Stimulated activated CD4-positive, alpha-beta T cell treated with anti-CD3 and anti-CD28 coated beads, Interleukin-2, amount 100 ng/mL, for 48 hours (primary cell): ENCODE results near the gene DOCK10.

Experiments
- DNase-seq, 2 donors: peaks; one replicate each; pipeline ENCODE4 v3.0.0-alpha.2; 2020

The DOCK10 gene

DNA sequence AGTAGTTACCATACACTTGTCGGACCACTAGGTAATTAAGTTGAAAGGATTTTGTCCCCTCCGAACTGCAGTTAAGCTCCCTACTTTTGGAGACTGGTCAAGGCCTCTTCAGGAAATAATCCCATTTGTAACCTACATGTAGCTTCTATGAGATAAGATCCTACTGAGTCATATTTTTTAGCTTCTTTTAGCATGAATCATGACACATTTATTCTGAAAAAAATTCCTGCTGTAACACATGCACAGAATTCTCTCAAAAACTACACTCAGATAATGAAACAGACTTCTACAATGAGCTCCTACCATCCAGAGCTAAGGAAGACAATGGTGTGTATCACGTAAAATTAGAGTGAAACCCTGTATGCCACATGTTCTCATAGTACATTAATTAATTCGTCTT is 225.5 kb downstream of the DOCK10 start:
- DNase-seq: no peak

DNA sequence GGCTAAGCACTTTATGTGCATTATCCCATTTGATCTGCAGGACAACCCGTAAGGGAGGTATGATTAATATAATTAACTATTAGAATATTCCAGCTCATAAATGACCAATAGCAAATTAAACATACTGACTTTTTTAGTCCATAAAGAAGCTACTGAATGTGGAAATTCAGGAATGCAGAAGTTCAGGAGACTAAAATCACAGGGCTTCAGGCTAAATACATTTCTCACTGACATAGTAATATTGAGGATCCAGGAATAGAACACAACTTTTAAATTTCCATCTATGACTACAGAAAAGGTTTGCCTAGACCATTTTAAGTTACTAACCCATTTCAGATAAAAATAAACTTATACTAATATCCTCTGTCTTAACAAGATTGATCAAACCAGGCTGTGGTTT is 228.7 kb downstream of the DOCK10 start:
- no peak for DNase-seq

DNA sequence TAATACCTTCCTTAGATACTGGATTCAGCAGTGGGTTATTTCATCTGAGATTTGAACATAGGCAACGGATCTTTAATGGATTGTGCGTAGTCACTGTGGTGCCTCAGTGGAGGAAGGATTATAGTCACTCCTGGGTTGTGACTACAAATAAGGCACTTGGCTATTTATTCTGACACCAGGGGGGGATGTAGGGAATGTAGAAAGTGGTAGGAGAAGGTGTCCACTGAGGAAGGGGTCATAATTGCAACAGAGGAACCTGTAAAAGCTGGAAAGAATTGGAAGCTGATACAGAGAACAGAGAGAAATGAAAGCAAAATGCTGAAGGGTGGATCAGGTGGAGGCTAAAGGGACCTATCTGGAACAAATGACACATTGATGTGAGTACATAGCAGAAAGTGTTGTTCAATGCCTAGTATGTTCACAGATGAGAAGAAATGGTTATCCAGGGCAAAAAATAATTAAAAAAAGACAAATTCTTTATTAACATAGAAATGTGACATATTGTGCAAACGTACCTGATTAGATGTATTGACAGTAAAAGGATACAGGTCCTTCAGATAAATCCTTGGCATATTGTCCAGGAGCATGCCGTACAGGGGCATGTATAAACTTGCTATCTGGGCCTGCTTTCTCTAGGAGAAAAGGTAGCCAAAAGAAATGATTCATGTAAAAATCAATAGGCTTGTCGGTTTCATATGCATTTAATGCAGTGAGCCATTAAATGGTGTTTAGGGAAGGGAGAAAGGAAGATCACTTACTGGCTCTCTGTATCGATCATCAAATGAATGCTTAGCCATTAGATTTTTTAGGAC is 234.9 kb downstream of the DOCK10 start:
- no peak for DNase-seq

DNA sequence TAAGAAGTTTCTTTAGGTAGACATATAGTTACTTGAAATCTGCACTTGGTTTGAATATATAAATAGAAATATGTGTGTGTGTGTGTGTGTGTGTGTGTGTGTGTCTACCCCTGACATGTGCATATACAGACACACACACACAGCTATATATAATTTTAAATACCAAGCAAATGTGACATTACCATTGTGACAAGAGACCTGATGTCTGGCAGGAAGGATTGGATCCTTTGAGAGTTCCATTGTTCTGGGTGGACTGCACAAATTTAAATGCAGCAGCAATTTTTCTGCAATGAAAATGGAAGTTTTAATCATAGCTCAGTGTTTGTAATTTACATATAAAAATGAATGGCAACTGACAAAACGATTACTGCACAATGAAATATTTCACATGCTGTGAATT is 238.3 kb downstream of the DOCK10 start:
- no peak for DNase-seq

DNA sequence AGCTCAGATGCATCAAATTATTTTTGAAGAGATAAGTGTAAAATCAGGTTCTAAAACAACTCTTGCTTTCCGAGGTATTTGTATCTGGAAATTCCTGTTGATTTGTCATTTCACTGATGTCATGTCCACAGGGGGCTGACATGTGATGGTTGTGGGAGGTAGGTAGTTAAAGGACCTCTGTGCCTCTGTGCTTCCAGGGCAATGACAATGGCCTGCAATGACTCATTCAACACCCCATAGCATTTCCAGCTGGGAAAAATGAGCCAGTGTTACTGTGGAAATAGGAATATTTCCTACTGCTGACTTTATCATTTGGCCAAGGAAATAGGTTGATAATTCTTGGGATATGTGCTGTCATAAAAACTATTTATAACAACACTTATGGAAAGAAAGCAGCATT is 239.9 kb downstream of the DOCK10 start:
- DNase-seq: no peak

DNA sequence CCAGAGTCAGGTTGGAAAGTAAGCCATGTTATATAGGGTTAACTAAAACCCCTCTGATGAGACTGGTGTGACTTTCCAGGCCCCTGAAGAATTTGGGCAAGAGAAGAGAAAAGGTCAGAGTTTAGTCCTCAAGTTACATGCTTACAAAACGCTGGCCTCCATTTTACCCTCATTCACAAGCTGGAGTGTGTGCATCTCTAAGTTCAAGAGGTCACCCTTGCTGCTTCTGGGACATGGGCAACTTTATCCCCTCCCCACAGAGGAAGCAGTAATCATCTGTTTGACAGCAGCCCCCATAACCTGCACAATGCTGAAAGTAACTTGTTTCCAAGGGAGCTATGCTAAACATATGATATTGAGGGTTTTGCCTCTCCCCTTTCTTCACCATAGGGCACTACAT is 240.9 kb downstream of the DOCK10 start:
- no peak for DNase-seq

DNA sequence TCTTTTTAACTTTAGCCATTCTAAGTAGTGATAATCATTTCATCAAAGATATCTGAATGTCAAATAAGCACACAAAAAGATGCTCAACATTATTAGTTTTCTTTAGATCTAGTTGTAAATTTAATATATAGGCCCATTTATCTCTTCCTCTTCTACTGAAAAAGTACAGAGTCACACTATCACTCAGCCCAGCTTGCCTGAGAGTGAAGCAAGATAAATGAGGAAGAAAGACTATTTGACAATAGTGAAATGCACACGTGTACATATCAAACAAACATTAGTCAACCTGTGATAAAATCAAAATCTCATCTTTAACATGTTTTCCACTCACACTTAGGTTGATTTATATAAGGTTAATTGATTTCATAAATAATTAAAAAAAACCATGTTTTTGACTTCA is 242.6 kb downstream of the DOCK10 start:
- no peak for DNase-seq

DNA sequence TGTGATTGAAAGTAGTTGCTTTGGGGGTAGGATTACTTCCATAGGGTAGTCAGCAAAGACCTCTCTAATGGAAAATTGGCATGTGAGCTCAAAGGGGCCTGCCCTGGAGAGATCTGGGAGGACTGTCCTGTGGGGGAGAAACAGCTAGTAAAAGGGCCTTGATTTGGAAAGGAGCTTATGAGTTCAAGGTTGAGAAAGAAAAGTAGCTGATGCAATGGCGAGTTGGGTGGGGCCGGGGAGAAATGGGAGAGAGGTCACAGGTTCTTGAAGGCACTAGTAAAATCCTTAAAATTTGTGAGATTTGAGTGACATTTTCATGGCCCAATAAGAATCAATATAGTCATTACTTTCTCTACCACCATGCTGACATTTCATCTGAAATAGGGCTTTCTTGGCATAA is 244.1 kb downstream of the DOCK10 start:
- no peak for DNase-seq

DNA sequence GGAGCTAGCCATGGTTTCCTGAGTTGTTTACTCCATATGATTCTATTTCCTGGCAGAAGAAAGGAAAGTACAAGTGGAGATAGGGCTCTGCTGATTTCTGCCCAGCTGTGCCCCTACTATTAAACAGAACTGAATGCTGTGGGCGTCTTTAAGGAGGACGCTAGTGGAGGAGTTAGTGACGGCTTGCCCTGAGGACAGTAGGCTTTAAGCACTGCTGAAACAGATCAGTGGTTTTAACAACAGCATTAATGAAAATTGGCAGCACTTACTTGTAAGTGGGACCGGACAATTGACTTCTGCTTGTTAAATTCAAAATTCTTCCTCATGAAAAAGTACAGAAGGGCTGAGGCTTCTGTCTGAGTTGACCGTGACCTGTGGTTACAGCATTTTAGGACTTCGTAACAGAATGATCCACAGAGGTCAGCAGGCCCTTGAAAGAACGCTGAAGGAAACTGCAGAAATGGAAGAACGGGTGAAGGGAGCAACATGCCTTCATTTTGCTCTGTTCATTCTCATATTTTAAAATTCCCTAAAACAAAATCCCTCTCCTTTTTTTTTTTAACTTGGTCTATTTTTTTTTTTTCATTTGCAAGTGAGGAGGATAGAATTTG is 245.5 kb downstream of the DOCK10 start:
- DNase-seq: no peak

DNA sequence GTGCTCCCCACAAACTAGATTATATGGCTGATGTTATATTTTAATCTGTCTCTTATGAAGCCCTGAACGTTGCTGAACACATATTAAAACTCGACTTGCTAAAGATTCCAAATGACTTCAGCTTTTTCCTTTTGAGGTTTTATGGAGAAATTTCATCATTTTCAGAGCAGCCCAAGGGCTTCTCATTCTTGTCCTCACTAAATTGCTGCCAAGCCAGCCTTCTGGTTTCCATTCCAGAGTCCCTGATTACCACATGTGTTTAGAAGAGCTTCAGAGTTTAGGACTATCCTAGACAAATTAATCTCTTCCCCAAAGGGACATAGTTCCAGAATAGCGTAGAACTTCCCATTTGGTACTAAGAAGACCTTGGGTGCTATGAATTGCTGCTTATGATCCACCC is 248.3 kb downstream of the DOCK10 start:
- DNase-seq: no peak

DNA sequence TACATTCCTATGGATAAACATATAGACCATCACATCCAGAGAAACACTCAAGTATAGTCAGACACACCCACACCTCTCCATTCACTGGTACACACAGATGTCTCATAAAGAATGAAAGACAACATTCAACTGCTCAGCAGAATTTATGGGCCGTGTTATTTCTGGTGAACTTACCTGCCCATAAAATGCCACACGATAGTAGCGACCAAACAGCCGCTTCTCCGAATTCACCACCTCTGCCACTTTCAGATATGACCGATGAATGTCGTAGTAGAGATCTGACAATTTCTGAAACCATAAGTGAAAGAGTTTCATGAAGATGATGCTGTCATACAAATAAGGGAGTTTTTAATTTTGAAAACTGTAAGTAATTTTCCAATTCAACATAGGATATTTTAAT is 255.4 kb downstream of the DOCK10 start:
- no peak for DNase-seq

DNA sequence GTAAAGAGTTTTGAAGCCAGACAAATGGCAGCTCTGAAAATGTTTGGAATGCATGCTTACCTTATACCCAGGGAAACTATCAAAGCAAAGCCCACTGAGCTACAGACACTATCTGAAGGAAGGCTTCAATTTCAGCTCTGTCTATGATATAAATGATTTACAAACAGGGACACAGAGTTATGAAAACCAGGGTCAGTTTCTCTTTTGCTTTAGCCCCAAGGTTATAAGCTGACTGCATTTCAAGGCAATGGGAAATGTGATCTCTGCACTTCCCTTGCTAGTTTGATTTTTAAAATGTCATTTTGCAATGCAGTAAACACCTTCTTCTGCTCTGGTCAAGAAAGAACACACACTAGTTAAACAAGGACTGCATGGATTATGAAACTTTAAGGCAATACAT is 260.9 kb downstream of the DOCK10 start:
- DNase-seq: no peak

DNA sequence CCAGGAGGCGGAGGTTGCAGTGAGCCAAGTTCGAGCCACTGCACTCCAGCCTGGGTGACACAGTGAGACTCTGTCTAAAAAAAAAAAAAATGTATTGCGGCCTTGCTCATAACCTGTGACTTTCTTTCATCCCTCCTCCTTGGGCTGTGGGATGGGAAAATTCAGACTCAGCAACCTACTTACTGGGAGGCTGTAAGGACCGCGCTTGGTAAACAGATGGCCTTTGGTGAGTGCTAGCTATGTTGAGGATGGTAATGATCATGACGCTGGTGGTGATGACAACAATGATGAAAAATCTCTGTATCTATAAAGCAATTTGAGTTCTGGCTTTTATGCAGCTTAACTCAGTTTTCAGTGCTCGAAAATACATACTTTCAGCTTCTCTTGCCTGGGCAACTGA is 261.4 kb downstream of the DOCK10 start:
- no peak for DNase-seq

DNA sequence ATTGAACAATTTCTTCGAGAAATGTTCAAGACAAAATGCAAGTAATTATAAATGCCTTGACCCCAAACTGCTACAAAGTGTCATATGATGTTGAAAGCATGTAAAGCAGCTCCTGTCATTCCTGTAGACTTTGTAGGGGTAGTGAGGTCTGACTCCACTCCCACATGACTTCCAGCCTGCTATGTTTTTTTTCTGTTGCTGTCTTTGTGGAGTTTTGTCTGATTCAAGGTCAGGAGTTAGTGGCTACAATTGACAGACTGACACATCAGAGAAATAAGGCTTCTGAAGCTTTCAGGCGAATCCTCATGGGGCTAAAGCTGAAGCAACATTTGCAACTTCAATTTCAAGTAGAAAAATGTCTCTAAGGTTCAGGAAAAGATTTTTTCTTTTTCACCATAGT is 262.2 kb downstream of the DOCK10 start:
- no peak for DNase-seq

DNA sequence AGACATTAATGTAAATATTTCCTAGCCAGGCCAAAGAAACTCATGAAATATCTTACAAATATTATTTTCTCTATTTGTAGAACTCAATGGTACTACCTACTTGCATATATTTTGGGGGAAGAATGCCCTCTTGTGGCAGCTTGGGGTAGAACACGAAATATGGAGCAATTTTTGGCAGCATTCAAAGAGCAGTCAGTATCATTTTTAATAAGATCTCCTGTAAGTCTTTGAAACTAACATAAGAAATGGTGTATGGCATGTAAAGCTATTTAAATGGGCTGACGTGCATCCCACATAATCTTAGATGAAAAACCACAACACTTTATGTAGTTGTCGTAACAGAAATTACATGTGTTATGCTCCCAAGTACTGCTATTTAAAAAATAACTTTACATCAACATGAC is 263.8 kb downstream of the DOCK10 start:
- peak; percentile 51 to 59 for DNase-seq

DNA sequence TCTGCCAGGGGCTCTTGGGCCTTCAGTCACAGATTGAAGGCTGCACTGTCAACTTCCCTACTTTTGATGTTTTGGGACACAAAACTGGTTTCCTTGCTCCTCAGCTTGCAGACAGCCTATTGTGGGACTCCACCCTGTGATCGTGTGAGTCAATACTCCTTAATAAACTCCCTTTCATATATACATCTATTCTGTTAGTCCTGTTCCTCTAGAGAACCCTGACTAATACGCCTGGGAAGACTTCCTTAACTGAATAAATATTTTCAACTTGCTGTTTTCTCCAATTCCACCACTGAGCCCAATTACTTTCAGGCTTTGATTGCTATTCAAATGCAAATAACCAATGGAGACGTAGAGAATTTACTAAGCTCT is 264.7 kb downstream of the DOCK10 start:
- DNase-seq: no peak

DNA sequence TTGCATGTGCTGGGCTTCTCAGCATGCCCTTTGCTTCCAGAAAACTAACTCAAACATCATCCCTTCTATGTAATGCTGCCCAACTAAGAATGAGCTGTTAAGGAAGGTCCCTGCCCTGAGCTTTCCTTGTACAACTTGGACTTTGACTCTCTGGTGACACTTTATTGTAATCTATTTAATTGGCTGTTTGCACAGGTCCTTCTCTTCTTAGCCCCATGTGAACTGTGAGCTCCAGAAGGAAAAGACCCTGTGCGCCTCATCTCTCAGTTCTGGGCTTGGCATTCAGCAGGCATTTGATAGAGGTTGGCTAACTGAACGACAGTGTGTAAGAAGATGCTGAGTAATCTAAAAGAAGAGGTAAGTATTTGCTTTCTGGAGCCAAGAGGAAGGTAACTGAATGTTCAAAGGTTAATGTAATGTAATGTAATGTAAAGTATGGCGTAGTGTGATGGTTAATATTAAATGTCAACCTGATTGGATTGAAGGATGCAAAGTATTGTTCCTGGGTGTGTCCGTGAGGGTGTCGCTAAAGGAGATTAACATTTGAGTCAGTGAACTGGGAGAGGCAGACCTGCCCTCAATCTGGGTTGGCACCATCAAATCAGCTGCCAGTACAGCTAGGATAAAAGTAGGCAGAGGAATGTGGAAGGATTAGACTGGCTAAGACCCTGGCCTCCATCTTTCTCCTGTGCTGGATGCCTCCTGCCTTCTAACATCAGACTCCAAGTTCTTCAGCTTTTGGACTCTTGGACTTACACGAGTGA is 265.3 kb downstream of the DOCK10 start:
- no peak for DNase-seq

DNA sequence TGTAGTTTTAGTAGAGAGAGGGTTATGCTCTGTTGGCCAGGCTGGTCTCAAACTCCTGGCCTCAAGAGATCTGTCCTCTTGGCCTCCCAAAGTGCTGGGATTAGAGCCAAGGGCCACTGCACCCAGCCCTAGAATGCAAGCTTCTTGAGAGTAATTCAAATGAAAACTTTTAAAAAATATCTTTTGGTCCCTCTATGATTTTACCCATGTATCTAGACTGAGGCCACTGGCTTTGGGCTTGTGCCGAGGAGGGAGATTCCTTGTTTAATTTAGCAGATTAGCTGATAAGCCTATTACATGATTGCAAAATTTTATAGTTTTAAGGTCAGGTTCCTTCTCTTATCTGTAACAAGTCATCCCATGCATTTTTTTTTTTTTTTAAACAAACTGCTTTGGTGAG is 266.6 kb downstream of the DOCK10 start:
- DNase-seq: no peak

DNA sequence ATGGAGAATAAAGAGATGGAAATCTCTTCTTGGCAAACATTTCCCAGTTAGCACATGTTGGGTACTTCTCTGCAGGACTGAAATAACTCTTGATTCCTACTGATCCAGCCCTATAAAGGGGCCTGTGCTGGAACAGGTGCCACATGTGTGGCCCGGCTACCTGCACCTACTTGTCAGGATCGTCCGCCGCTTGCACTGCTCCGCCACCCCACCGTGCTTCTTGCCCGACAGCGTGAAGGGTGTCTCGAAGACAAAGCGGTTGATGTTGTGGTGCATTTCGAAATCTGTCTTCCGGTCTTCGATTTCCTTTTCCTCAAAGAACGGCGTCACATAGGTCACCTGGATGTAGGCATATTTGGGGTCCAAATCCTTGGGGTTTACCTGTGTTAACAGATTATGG is 267.5 kb downstream of the DOCK10 start:
- no peak for DNase-seq

DNA sequence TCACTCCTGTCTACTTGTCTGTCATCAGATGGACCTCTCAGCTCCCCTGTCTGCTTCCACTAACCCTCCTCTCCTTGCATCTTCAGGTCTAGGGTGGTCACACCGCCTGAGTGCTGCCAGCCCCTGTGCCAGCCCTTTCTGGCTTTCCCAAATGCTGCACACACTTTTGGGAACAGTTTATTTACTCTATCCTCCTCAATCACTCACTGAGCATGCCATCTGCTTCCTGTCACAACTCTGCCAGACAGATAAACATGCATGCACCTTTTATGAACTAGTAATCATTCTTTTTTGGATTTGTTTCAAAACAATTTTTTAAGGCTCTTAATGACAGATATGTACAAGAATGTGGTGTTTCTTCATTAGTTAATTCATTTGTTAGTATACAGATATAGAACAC is 269.8 kb downstream of the DOCK10 start:
- DNase-seq: no peak

DNA sequence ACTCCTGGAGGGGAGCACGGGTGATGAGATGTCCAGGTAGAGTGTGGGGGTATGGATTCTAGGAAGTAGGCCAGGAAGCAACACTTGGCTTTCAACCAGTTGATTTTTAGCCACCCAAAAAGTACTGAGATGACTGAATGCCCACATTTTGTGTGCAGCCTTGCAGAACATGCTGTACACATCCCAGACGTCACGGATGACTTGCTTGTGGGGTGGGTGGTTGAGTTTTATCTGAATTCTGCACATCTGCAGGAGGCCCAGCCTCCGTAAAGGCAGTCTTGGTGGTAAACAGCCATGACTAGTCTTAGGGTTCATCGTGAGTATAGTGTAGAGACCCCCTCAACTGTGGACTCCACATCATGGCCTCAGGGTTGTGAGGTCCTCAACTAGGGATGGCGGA is 272.8 kb downstream of the DOCK10 start:
- DNase-seq: no peak

DNA sequence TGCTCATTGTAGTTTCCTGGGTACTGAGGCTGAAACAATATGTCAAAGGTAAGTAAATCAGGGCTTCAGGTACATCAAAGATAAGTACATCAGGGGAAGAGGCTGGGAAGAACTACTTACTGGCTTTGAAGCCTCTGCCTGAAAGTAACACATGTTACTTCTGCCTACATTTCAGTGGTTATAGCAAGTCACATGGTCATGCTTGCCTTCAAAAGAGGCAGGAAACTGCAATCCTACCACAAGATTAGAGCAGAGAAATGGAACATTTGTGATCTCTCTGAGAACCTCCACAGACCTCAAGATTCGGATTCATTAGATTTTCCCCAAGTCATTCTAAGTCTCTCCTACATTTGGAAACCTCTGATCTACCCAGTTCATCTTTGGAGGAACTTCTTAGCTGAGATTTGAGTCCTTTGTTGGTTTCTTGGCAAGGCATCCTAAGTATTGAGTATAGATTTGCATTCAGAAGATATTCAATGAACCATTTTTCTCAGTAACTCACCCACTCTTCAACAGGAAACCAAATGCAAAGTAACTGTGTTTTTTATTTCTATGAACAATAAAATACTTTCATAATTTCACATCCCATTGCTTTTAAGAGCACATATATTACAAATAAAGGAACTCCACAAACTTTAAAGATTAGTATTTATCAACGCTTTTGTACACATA is 277.6 kb downstream of the DOCK10 start:
- DNase-seq: no peak

DNA sequence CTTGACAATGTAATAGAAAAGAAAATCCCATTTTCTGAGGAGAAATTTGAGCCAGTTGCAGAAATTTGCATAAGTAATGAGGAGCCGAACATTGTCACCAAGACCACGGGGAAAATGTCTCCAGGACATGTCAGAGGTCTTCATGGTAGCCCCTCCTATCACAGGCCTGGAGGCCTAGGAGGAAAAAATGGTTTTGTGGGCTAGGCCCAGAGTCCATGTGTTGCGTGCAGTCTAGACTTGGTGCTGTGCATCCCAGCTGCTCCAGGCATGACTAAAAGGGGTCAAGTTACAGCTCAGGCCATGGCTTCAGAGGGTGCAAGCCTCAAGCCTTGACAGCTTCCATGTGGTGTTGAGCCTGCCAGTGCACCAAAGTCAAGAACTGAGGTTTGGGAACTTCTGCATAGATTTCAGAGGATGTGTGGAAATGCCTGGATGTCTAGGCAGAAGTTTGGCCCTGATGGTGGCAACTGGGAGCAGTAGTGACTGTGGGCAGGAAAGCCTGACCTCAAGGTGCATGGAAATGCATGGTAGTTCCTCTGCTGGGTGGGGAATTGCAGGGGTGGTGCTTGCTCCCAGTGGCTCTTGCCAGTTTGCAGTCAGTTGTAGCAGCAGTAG is 284.2 kb downstream of the DOCK10 start:
- no peak for DNase-seq
